Activated CD4-positive, alpha-beta T cell treated with anti-CD3 and anti-CD28 coated beads for 36 hours (primary cell): ENCODE measurements around the gene SCARF1. TPM values are rescaled to one million over a fixed set of nuclear protein-coding genes. Genes with fewer than 3 reads are reported as not detected.

Experiments
- total RNA-seq, 2 experiments: library from RNA; stranded (reverse); gene quantifications; one replicate each; pipeline ENCODE4 v1.2.3, GENCODE V29; 2021

SCARF1 gene
- total RNA-seq, 2 experiments from 2014 or later: 0.98 to 1.2 TPM

Other genes starting within 250 kb of the SCARF1 start
- gene YWHAE, start 245.5 kb downstream of the SCARF1 start, total RNA-seq: 100 to 1,000 TPM; 520 to 553 TPM
- gene CRK, start 189.5 kb downstream of the SCARF1 start, total RNA-seq: 10 to 100 TPM; 10.1 to 11.6 TPM
- 10 to 100 TPM; 21.7 to 24.1 TPM for gene MYO1C, start 153.0 kb downstream of the SCARF1 start, total RNA-seq
- gene INPP5K, start 129.1 kb downstream of the SCARF1 start, total RNA-seq: 10 to 100 TPM; 18.5 to 27.3 TPM
- 10 to 100 TPM; 43.8 to 44.0 TPM for gene PITPNA, start 82.9 kb downstream of the SCARF1 start, total RNA-seq
- 1 to 10 TPM in 1 of 2 experiments, under 1 TPM in 1; 0.76 to 1.1 TPM for gene SLC43A2, start 16.9 kb downstream of the SCARF1 start, total RNA-seq
- 1 to 10 TPM; 2.1 to 2.6 TPM for gene RILP, start 4.1 kb upstream of the SCARF1 start, total RNA-seq
- 100 to 1,000 TPM; 391 to 425 TPM for gene PRPF8, start 39.1 kb upstream of the SCARF1 start, total RNA-seq
- under 1 TPM; 0.30 to 0.39 TPM for gene TLCD2, start 64.6 kb upstream of the SCARF1 start, total RNA-seq
- gene WDR81, start 79.0 kb upstream of the SCARF1 start, total RNA-seq: 1 to 10 TPM; 6.9 to 8.6 TPM
- gene SERPINF2, start 97.1 kb upstream of the SCARF1 start, total RNA-seq: under 1 TPM in 1 of 2 experiments, not detected in 1; 0.12 TPM
- gene SERPINF1, start 116.3 kb upstream of the SCARF1 start, total RNA-seq: under 1 TPM; 0.27 to 0.47 TPM
- gene SMYD4, start 184.2 kb upstream of the SCARF1 start, total RNA-seq: 10 to 100 TPM; 19.7 to 19.8 TPM
- gene RPA1, start 184.3 kb upstream of the SCARF1 start, total RNA-seq: 100 to 1,000 TPM; 134 to 191 TPM